SU-DHL-6 (cell line): ENCODE results near the gene UBR7.

Experiments used
- H2AFZ ChIP-seq: fragments of 200-600 bp; sonication (generic); 2 replicates; pipeline ENCODE4 v1.6.1; 2014; ENCODE audit warnings: low read depth, mild to moderate bottlenecking, moderate library complexity, mixed read lengths, antibody characterized with exemption, low read length; ENCODE audit not compliant: severe bottlenecking
- H3F3A ChIP-seq: fragments of 200-600 bp; shearing (Covaris generic); 2 replicates; pipeline ENCODE4 v1.6.0; 2016; ENCODE audit warnings: antibody characterized with exemption, mild to moderate bottlenecking; ENCODE audit not compliant: insufficient read depth
- H3K27ac ChIP-seq: fragments of 200-600 bp; sonication (generic); 2 replicates; pipeline ENCODE4 v1.5.1; 2016; ENCODE audit warnings: low read depth, mild to moderate bottlenecking, low read length, moderate library complexity, mixed read lengths
- H3K27me3 ChIP-seq: fragments of 200-600 bp; sonication (generic), shearing (Covaris generic); 2 replicates; pipeline ENCODE4 v1.6.0; 2014; ENCODE audit warnings: mild to moderate bottlenecking, low read length
- H3K36me3 ChIP-seq: fragments of 200-600 bp; sonication (generic); 2 replicates; pipeline ENCODE4 v1.6.1; 2014; ENCODE audit warnings: mild to moderate bottlenecking, low read length, mixed read lengths
- H3K4me2 ChIP-seq: fragments of 300-600, 200-600 bp; shearing (Covaris generic), sonication (generic); 2 replicates; pipeline ENCODE4 v1.6.0; 2014; ENCODE audit warnings: low read length, low read depth, mild to moderate bottlenecking; ENCODE audit not compliant: poor library complexity, severe bottlenecking
- H3K4me3 ChIP-seq: fragments of 200-600 bp; sonication (generic); 2 replicates; pipeline ENCODE4 v1.5.1; 2014; ENCODE audit warnings: antibody characterized with exemption, low read length, mild to moderate bottlenecking, mixed read lengths; ENCODE audit not compliant: insufficient read depth, poor library complexity, severe bottlenecking
- H3K79me2 ChIP-seq: fragments of 200-600 bp; sonication (generic); 2 replicates; pipeline ENCODE4 v1.6.1; 2014; ENCODE audit warnings: mild to moderate bottlenecking, low read length, moderate library complexity; ENCODE audit not compliant: insufficient read depth
- H3K9ac ChIP-seq: fragments of 200-600 bp; sonication (generic); 2 replicates; pipeline ENCODE4 v1.7.0; 2014; ENCODE audit warnings: mild to moderate bottlenecking, low read length
- H3K9me2 ChIP-seq: fragments of 200-600 bp; sonication (generic); replicated peaks from 2 replicates; pipeline ENCODE4 v1.6.1; 2014; ENCODE audit warnings: low read length; ENCODE audit not compliant: insufficient read depth
- H3K9me3 ChIP-seq: fragments of 200-600 bp; sonication (generic); 2 replicates; pipeline ENCODE4 v1.6.1; 2014; ENCODE audit warnings: low read length, mixed read lengths; ENCODE audit not compliant: insufficient read depth
- H4K20me1 ChIP-seq: fragments of 200-600 bp; sonication (generic); 2 replicates; pipeline ENCODE4 v1.6.1; 2014; ENCODE audit warnings: low read depth, mild to moderate bottlenecking, antibody characterized with exemption, low read length, moderate library complexity, mixed read lengths
- EZH2phosphoT487 ChIP-seq: fragments of 200-600 bp; sonication (generic), shearing (Covaris generic); conservative IDR thresholded peaks from 2 replicates; pipeline ENCODE4 v1.6.1; 2018; ENCODE audit warnings: mild to moderate bottlenecking, antibody characterized with exemption, low read length, moderate library complexity, mixed read lengths
- TF ChIP-seq, protein P1 (sequence below): fragments of 200-600 bp; sonication (generic); IDR thresholded peaks from one replicate; pipeline ENCODE4 v1.5.1; 2017; ENCODE audit warnings: antibody characterized with exemption, mild to moderate bottlenecking, low read length, moderate library complexity; ENCODE audit not compliant: insufficient read depth, poor library complexity, severe bottlenecking

UBR7 gene

GRCh38 chr14:93228550-93228949 is 21.5 kb downstream of the UBR7 start:
- no peaks in the 10 kb centered on the region for H3K9me3 ChIP-seq
- no peak overlapping the region for H3K4me3 ChIP-seq
- H4K20me1 ChIP-seq = no peaks in the 10 kb centered on the region; the same call in 1 of the 2 replicates
- H3F3A ChIP-seq = no peaks in the 10 kb centered on the region
- H3K27ac ChIP-seq = no peak overlapping the region
- no peak overlapping the region for H3K9ac ChIP-seq
- peaks cover 21% of the 10 kb centered on the region; the same call in 1 of the 2 replicates for H3K36me3 ChIP-seq
- no peak for TF ChIP-seq EZH2phosphoT487
- TF ChIP-seq, protein P1, sequence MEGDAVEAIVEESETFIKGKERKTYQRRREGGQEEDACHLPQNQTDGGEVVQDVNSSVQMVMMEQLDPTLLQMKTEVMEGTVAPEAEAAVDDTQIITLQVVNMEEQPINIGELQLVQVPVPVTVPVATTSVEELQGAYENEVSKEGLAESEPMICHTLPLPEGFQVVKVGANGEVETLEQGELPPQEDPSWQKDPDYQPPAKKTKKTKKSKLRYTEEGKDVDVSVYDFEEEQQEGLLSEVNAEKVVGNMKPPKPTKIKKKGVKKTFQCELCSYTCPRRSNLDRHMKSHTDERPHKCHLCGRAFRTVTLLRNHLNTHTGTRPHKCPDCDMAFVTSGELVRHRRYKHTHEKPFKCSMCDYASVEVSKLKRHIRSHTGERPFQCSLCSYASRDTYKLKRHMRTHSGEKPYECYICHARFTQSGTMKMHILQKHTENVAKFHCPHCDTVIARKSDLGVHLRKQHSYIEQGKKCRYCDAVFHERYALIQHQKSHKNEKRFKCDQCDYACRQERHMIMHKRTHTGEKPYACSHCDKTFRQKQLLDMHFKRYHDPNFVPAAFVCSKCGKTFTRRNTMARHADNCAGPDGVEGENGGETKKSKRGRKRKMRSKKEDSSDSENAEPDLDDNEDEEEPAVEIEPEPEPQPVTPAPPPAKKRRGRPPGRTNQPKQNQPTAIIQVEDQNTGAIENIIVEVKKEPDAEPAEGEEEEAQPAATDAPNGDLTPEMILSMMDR = no peak
- no peak overlapping the region for H2AFZ ChIP-seq
- H3K4me2 ChIP-seq = no peak overlapping the region
- no peaks in the 10 kb centered on the region for H3K79me2 ChIP-seq
- H3K9me2 ChIP-seq = no peaks in the 10 kb centered on the region
- no peaks in the 10 kb centered on the region for H3K27me3 ChIP-seq

GRCh38 chr14:93230539-93230938 is 23.5 kb downstream of the UBR7 start:
- no peaks in the 10 kb centered on the region for H3K79me2 ChIP-seq
- H3K4me2 ChIP-seq = no peak overlapping the region
- no peak overlapping the region for H3K9ac ChIP-seq
- no peak overlapping the region for H3K27ac ChIP-seq
- H3K9me2 ChIP-seq = no peaks in the 10 kb centered on the region
- H3F3A ChIP-seq = 0 out of 2 replicates have a peak, but pooled peaks cover 3% of the 10 kb centered on the region
- no peaks in the 10 kb centered on the region for H3K27me3 ChIP-seq
- no peak overlapping the region for H3K4me3 ChIP-seq
- no peak for TF ChIP-seq EZH2phosphoT487
- TF ChIP-seq, protein P1 = no peak
- H3K36me3 ChIP-seq = peaks cover 15% of the 10 kb centered on the region; the same call in 1 of the 2 replicates
- H2AFZ ChIP-seq = no peak overlapping the region
- H4K20me1 ChIP-seq = no peaks in the 10 kb centered on the region; the same call in 1 of the 2 replicates
- H3K9me3 ChIP-seq = no peaks in the 10 kb centered on the region

DNA sequence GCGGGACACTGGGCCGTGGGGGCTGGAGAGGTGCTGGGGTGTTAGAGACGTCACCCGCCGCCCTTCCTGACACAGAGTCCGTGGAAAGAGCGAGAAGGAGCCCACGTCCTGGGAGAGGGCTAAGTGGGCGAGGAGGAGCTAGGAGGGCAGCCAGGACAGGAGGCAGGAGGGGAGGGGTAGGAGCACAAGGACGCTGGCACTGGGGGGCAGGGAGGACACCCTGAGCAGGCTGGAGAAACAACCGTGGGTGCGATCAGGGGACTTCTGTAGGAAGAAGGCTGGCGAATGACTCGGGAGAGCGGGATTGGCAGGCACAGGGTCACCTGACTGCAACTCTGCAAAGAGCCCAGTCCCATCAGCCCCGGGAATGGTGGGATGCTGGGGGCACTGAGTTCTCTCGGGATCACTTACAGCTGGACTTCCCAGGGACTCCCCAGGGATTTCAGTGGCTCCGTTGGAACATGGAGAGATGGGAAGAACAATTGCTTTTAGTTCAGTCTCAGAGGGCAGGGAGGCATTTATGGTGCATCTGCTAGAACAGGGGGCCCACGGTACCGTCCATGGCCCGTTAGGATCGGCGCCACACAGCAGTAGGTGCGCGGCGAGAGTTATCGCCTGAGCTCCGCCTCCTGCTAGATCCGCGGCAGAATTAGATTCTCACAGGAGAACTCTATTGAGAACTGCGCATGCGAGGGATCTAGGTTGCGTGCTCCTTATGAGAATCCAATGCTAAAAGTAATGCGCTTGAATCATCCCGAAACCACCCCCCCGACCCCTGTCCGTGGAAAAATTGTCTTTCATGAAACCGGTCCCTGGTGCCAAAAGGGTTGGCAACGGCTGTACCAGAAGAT is 24.3 kb downstream of the UBR7 start:
- H3K4me3 ChIP-seq = no peak overlapping the region

More for the DNA sequence above, 24.3 kb downstream of the UBR7 start:
- no peaks in the 10 kb centered on the region for H3K79me2 ChIP-seq
- no peaks in the 10 kb centered on the region for H3K9me2 ChIP-seq
- no peak for TF ChIP-seq EZH2phosphoT487
- TF ChIP-seq, protein P1 = no peak
- no peak overlapping the region for H3K4me2 ChIP-seq
- no peak overlapping the region for H3K27ac ChIP-seq
- no peaks in the 10 kb centered on the region; the same call in 1 of the 2 replicates for H4K20me1 ChIP-seq
- H3K9ac ChIP-seq = no peak overlapping the region
- H3K9me3 ChIP-seq = no peaks in the 10 kb centered on the region
- peaks cover 13% of the 10 kb centered on the region; the same call in 1 of the 2 replicates for H3K36me3 ChIP-seq
- H2AFZ ChIP-seq = no peak overlapping the region
- no peaks in the 10 kb centered on the region for H3K27me3 ChIP-seq
- H3F3A ChIP-seq = 0 out of 2 replicates have a peak, but pooled peaks cover 3% of the 10 kb centered on the region
